Glutamatergic neuron (in vitro differentiated cells): ENCODE data around the gene EXO5. TPM values are rescaled to one million over a fixed set of nuclear protein-coding genes. Genes with fewer than 3 reads are reported as not detected.
A peak's percentile ranks its signal among the peaks of the same experiment; 100 is the strongest.
"Not testable (repeated sequence)": the region's sequence is repeated elsewhere in the genome, so short reads cannot be mapped to it uniquely, and the experiment has no call there.

Experiments used
- DNase-seq: peaks from one replicate; pipeline ENCODE4 v3.0.0; 2022
- H3K27ac Mint-ChIP-seq: one replicate; pipeline ENCODE4 v1.8.0; 2020; ENCODE audit warnings: mild to moderate bottlenecking, mixed read lengths, inconsistent platforms; ENCODE audit not compliant: unreplicated experiment
- H3K27me3 Mint-ChIP-seq: one replicate; pipeline ENCODE4 v1.8.0; 2020; ENCODE audit warnings: mild to moderate bottlenecking, moderate library complexity, mixed read lengths, inconsistent platforms; ENCODE audit not compliant: unreplicated experiment
- H3K36me3 Mint-ChIP-seq: one replicate; pipeline ENCODE4 v1.8.0; 2020; ENCODE audit warnings: mild to moderate bottlenecking, mixed read lengths, inconsistent platforms; ENCODE audit not compliant: unreplicated experiment
- H3K4me1 Mint-ChIP-seq: one replicate; pipeline ENCODE4 v1.8.0; 2020; ENCODE audit warnings: mild to moderate bottlenecking, low read depth, mixed read lengths, inconsistent platforms; ENCODE audit not compliant: unreplicated experiment
- H3K4me3 Mint-ChIP-seq: one replicate; pipeline ENCODE4 v1.8.0; 2020; ENCODE audit warnings: mild to moderate bottlenecking, mixed read lengths, inconsistent platforms; ENCODE audit not compliant: unreplicated experiment
- H3K9me3 Mint-ChIP-seq: one replicate; pipeline ENCODE4 v1.8.0; 2020; ENCODE audit warnings: mild to moderate bottlenecking, moderate library complexity, mixed read lengths, inconsistent platforms; ENCODE audit not compliant: unreplicated experiment
- CTCF ChIP-seq: fragments of 200-600 bp; sonication (generic); IDR thresholded peaks from one replicate; pipeline ENCODE4 v1.5.0; 2021; ENCODE audit not compliant: partially characterized antibody, unreplicated experiment
- total RNA-seq: library from RNA; stranded (reverse); fragmentation: NEBNext Ultra II Directional; extraction: Animal tissue kit (Norgen Biotek cat#: 25700); gene quantifications from one replicate; pipeline ENCODE4 v1.2.1, GENCODE V29; 2021; ENCODE audit not compliant: unreplicated experiment

EXO5 gene
- total RNA-seq, 1 donor from 2014 or later, result 11.9 TPM

GRCh38 chr1:40476924-40477677 is 31.5 kb upstream of the EXO5 start, which contains the start of gene ZFP69:
Gene ZFP69 (plus strand): TSS chr1:40477290. CDS start chr1:40479362, 2,072 bp downstream.
- Mint-ChIP-seq H3K27me3 (peaks cover 5% of the 10 kb centered on the region), H3K36me3 (peaks cover 18% of the 10 kb centered on the region), H3K4me1 (peaks cover 3% of the 10 kb centered on the region), H3K9me3 (peaks cover 8% of the 10 kb centered on the region), H3K27ac (peak within 1 kb of the TSS; percentile 81), H3K4me3 (peak within 1 kb of the TSS; percentile 94)
- TF ChIP-seq CTCF, result no peak
- peak; percentile 82 for DNase-seq

- Mint-ChIP-seq H3K4me3 (peak overlapping the region; percentile 92), H3K9me3 (peaks cover 10% of the 10 kb centered on the region), H3K27ac (peak overlapping the region; percentile 81), H3K36me3 (peaks cover 21% of the 10 kb centered on the region), H3K27me3 (peaks cover 5% of the 10 kb centered on the region), H3K4me1 (peaks cover 3% of the 10 kb centered on the region)
- DNase-seq, result peak; percentile 20
- TF ChIP-seq CTCF, result no peak
Observed at GRCh38 chr1:40477678-40478053, 30.9 kb upstream of the EXO5 start.

DNA sequence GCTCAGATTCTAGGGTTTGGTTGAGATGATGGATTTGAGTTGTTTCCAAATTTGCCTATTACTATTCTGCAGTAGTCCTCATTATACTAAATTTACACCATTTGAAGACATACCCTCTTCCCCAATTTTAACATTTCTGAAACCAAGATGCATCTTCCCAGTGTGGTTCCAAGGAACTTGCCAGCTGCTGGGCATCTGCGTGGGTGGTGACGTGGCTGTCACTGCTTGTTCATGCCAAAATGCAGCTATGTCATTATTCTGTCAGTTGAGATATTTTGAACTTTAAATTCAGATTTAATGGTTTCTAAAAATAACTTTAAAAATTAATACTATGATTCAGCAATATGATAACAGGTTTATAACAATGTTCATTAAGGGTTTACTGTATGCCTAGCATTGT is 30.3 kb upstream of the EXO5 start:
- Mint-ChIP-seq H3K9me3 (peaks cover 8% of the 10 kb centered on the region), H3K36me3 (peaks cover 18% of the 10 kb centered on the region), H3K27me3 (peaks cover 5% of the 10 kb centered on the region), H3K4me3 (peak overlapping the region; percentile 92), H3K4me1 (peaks cover 3% of the 10 kb centered on the region), H3K27ac (peak overlapping the region; percentile 39)
- no peak for TF ChIP-seq CTCF
- no peak for DNase-seq

DNA sequence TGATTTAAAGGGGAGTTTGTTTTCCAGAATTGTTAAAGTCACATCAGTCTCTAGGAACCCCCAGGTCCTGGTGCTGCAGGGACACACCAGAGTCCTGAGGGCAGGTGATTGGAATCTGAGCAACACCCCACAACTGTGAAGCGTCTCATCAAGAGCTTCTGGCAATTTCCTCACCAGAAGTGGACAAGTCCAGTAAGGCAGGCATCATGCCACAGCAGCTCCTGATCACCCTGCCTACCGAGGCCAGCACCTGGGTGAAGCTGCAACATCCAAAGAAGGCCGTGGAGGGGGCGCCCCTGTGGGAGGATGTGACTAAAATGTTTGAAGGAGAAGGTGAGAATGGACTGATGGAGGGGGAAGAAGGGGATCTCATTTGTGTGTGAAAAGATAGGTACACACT is 29.4 kb upstream of the EXO5 start:
- no peak overlapping the region for H3K27ac Mint-ChIP-seq
- peaks cover 9% of the 10 kb centered on the region for H3K9me3 Mint-ChIP-seq
- no peak overlapping the region for H3K4me3 Mint-ChIP-seq
- no peak for DNase-seq
- H3K4me1 Mint-ChIP-seq, result peaks cover 3% of the 10 kb centered on the region
- H3K36me3 Mint-ChIP-seq, result peaks cover 18% of the 10 kb centered on the region
- TF ChIP-seq CTCF, result no peak
- H3K27me3 Mint-ChIP-seq, result peaks cover 5% of the 10 kb centered on the region

DNA sequence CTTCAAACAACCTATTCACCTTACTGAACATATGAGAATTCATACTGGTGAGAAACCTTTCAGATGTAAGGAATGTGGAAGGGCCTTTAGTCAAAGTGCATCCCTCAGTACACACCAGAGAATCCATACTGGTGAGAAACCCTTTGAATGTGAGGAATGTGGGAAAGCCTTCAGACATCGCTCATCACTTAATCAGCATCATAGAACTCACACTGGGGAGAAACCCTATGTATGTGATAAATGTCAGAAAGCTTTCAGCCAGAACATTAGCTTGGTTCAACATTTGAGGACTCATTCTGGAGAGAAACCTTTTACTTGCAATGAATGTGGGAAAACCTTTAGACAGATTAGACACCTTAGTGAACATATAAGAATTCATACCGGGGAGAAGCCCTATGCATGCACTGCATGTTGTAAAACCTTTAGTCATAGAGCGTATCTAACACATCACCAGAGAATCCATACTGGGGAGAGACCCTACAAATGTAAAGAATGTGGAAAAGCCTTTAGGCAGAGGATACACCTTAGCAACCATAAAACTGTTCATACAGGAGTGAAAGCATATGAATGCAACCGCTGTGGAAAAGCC is 13.2 kb upstream of the EXO5 start:
- H3K36me3 Mint-ChIP-seq, result peaks cover 68% of the 10 kb centered on the region
- no peaks in the 10 kb centered on the region for H3K4me1 Mint-ChIP-seq
- no peak overlapping the region for H3K27ac Mint-ChIP-seq
- no peak overlapping the region for H3K4me3 Mint-ChIP-seq
- H3K9me3 Mint-ChIP-seq, result peaks cover 12% of the 10 kb centered on the region
- peaks cover 4% of the 10 kb centered on the region for H3K27me3 Mint-ChIP-seq
- TF ChIP-seq CTCF, result no peak
- DNase-seq, result no peak

DNA sequence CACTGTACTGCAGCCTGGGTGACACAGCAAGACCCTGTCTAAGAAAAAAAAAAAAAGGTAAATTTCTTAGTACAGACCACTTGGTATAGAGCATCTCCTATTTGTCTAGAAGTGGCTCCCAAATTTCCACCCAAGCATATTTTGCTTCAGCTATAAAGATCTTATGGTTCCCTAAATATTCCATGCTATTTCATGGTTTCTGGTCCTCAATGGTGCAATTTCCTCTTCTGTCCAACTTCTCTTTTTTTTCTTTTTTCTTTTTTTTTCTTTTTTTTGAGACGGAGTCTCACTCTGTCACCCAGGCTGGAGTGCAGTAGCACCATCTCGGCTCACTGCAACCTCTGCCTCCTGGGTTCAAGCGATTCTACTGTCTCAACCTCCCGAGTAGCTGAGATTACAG is 5.9 kb upstream of the EXO5 start:
- H3K4me3 Mint-ChIP-seq, DNase-seq, H3K27ac Mint-ChIP-seq, H3K4me1 Mint-ChIP-seq, H3K27me3 Mint-ChIP-seq: not testable (repeated sequence)
- H3K36me3 Mint-ChIP-seq, result peaks cover 57% of the 10 kb centered on the region
- peaks cover 13% of the 10 kb centered on the region for H3K9me3 Mint-ChIP-seq
